HUES48 (cell line): ENCODE measurements around the gene HOXB9.

Experiments used
- H3K27ac ChIP-seq: one replicate; pipeline ENCODE4 v1.7.0; 2013; ENCODE audit warnings: low read depth, low read length, inconsistent platforms
- H3K27me3 ChIP-seq: 2 replicates; pipeline ENCODE4 v1.6.1; 2013; ENCODE audit warnings: mild to moderate bottlenecking, low read length; ENCODE audit not compliant: control insufficient read depth, insufficient read depth
- H3K36me3 ChIP-seq: 2 replicates; pipeline ENCODE4 v1.6.1; 2013; ENCODE audit warnings: low read length; ENCODE audit not compliant: control insufficient read depth, insufficient read depth
- H3K4me1 ChIP-seq: 2 replicates; pipeline ENCODE4 v1.6.1; 2013; ENCODE audit warnings: mild to moderate bottlenecking, low read length; ENCODE audit not compliant: control insufficient read depth, insufficient read depth
- H3K4me3 ChIP-seq: 2 replicates; pipeline ENCODE4 v1.5.1; 2013; ENCODE audit warnings: mild to moderate bottlenecking, low read depth, low read length
- H3K9ac ChIP-seq: 2 replicates; pipeline ENCODE4 v1.6.1; 2013; ENCODE audit warnings: mild to moderate bottlenecking, low read depth, low read length, moderate library complexity
- H3K9me3 ChIP-seq: 2 replicates; pipeline ENCODE4 v1.6.1; 2013; ENCODE audit warnings: low read length; ENCODE audit not compliant: control insufficient read depth, insufficient read depth

Gene HOXB9

GRCh38 chr17:48584223-48584741 is 41.9 kb downstream of the HOXB9 start:
- H3K36me3 ChIP-seq = no peaks in the 10 kb centered on the region
- no peak overlapping the region for H3K9ac ChIP-seq
- no peak overlapping the region for H3K27ac ChIP-seq
- H3K27me3 ChIP-seq = peaks cover 100% of the 10 kb centered on the region
- no peaks in the 10 kb centered on the region for H3K9me3 ChIP-seq
- no peaks in the 10 kb centered on the region for H3K4me1 ChIP-seq
- no peak overlapping the region for H3K4me3 ChIP-seq

DNA sequence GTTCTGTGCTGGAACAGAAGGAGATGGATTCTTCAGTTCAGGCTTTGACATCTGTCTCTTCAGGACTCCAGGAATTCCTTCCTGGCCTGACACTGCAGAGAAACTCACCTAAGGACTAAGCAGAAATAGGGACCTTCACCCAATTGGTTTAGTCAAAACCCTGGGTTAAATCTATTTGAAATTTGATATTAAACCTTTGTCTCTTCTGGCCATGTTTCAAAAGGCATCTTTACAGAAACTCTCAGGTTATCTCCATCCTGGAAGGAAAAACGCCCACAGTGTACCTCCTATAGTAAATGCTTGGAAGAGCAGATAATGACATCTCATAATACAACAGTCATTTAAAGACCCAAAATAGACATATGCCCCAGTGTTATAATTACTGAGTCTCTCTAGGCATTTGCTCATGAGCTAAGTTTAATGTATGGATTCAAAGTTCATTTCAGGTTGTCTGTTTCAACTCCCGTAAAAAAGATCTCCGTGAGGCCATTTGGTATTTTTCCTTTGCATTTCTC is 42.4 kb downstream of the HOXB9 start:
- H3K9me3 ChIP-seq = no peaks in the 10 kb centered on the region
- no peak overlapping the region for H3K9ac ChIP-seq
- H3K36me3 ChIP-seq = no peaks in the 10 kb centered on the region
- H3K27me3 ChIP-seq = peaks cover 100% of the 10 kb centered on the region
- H3K4me3 ChIP-seq = no peak overlapping the region
- H3K27ac ChIP-seq = no peak overlapping the region
- no peaks in the 10 kb centered on the region for H3K4me1 ChIP-seq

GRCh38 chr17:48582750-48583069 is 43.4 kb downstream of the HOXB9 start:
- Histone ChIP-seq H3K9me3 (no peaks in the 10 kb centered on the region), H3K4me3 (no peak overlapping the region), H3K9ac (no peak overlapping the region), H3K27ac (no peak overlapping the region), H3K4me1 (no peaks in the 10 kb centered on the region), H3K36me3 (no peaks in the 10 kb centered on the region), H3K27me3 (peaks cover 100% of the 10 kb centered on the region)

- Histone ChIP-seq H3K4me1 (no peaks in the 10 kb centered on the region), H3K36me3 (no peaks in the 10 kb centered on the region), H3K27ac (no peak overlapping the region), H3K9me3 (no peaks in the 10 kb centered on the region), H3K4me3 (no peak overlapping the region), H3K9ac (no peak overlapping the region), H3K27me3 (peaks cover 100% of the 10 kb centered on the region)
Measured at GRCh38 chr17:48579760-48580554, 46.2 kb downstream of the HOXB9 start.

DNA sequence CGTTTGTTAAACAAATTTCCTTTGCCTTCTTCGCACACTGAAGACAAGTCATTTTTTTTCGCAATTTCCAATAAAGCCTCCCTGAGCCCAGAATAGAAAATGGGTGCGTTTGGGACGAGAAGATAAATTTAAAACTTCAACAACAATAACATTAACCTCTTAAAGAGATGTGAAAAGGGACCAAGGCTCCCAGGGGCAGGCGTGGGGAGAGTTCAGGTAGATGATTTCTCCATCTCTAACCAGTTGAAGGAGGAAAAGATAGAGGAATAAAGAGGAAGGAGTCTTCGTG is 46.7 kb downstream of the HOXB9 start:
- Histone ChIP-seq H3K36me3 (no peaks in the 10 kb centered on the region), H3K4me1 (no peaks in the 10 kb centered on the region), H3K27ac (no peak overlapping the region), H3K4me3 (no peak overlapping the region), H3K9me3 (no peaks in the 10 kb centered on the region), H3K27me3 (peaks cover 100% of the 10 kb centered on the region), H3K9ac (no peak overlapping the region)

- H3K9ac ChIP-seq = no peak overlapping the region
- H3K27me3 ChIP-seq = peaks cover 100% of the 10 kb centered on the region
- H3K27ac ChIP-seq = no peak overlapping the region
Measured at GRCh38 chr17:48578616-48579470, 47.3 kb downstream of the HOXB9 start.

DNA sequence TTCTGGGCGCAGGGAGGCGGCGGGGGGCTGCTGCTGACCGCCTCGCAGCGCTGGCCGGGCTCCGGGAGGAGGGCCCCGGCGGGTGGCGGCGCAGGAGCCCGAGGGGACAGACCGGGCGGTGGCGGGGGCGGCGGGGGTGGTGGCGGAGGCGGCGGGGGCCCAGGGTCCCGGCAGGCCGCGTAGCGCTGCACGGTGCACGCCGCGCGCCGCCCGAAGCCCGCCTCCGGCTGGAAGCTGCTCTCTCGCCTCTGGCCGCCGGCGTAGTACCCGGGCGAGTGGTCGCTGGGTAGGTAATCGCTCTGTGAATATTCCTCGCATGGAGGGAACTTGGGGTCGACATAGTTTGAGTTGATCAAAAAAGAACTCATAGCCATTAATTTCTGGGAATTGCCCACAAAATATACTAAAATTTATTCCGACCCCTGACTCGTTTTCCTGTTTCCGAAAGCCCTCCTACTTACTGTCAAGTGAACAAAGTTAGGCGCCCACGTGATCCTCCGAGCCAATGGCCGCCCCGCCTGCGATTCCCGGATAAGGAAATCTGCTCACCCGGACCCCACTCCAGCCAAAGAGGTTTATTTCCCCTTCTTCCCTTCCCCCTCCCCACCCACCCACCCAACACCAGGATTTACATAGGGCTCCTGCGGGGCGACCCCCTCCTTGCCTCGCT is 48.1 kb downstream of the HOXB9 start, which contains the start of gene HOXB4:
HOXB4 (minus strand) TSS at position 405 of the 670 bp plus-strand sequence; CDS start at position 374, 31 bp downstream.
- Histone ChIP-seq H3K27me3 (peaks cover 100% of the 10 kb centered on the region), H3K4me1 (peaks cover 6% of the 10 kb centered on the region; the same call in 1 of the 2 replicates), H3K36me3 (no peaks in the 10 kb centered on the region), H3K9me3 (no peaks in the 10 kb centered on the region), H3K27ac (no peak within 1 kb of the TSS), H3K4me3 (peak within 1 kb of the TSS; percentile 49), H3K9ac (no peak within 1 kb of the TSS)

More at GRCh38 chr17:48578616-48579470, 47.3 kb downstream of the HOXB9 start:
- Histone ChIP-seq H3K9me3 (no peaks in the 10 kb centered on the region), H3K4me1 (peaks cover 6% of the 10 kb centered on the region; the same call in 1 of the 2 replicates), H3K4me3 (peak overlapping the region; percentile 31; the same call in 1 of the 2 replicates), H3K36me3 (no peaks in the 10 kb centered on the region)

DNA sequence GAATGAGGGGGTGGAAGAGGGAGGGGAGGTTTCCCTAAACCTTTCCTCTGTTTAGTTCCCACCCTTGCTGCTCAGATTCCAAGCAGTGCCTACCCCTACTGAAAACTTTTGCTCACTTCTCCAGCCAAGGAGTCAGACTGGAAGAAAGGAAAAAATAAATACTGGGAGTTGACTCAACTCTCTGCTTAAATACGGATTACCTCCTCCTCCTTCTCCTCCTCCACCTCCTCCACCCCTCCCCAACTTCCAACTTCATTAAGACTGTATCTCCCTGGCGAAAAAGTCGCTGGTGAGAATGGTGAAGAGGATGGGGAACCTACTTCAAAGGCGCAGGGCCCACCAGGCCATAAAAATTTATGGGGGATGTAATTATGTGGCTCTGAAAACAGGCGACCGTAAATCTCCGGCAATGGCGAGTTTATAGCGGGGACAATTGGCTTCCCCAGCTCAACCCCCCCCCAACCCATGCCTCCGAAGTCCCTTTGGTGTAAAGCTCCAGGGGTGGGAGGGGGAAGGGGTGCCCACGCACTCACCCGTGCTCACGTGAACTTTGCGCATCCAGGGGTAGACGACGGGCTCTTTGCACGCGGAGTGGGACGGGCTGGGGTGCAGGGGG is 48.7 kb downstream of the HOXB9 start:
- Histone ChIP-seq H3K36me3 (no peaks in the 10 kb centered on the region), H3K4me1 (peaks cover 6% of the 10 kb centered on the region; the same call in 1 of the 2 replicates), H3K9ac (no peak overlapping the region), H3K27ac (no peak overlapping the region), H3K9me3 (no peaks in the 10 kb centered on the region), H3K27me3 (peaks cover 100% of the 10 kb centered on the region), H3K4me3 (no peak overlapping the region)

GRCh38 chr17:48576479-48577309 is 49.5 kb downstream of the HOXB9 start:
- Histone ChIP-seq H3K4me3 (no peak overlapping the region), H3K9me3 (no peaks in the 10 kb centered on the region), H3K4me1 (peaks cover 6% of the 10 kb centered on the region; the same call in 1 of the 2 replicates), H3K27me3 (peaks cover 100% of the 10 kb centered on the region), H3K27ac (no peak overlapping the region), H3K36me3 (no peaks in the 10 kb centered on the region), H3K9ac (no peak overlapping the region)
